NCI-H1417 treated with DMSO at 0.1 percent for 48 hours (cell line): ENCODE data around the gene GPX7.

Experiments used
- DNase-seq: peaks from one replicate; lab custom pipeline; 2025; lab: John Stamatoyannopoulos, UW

Gene GPX7

GRCh38 chr1:52588027-52588426, 14.1 kb upstream of the GPX7 start:
- DNase-seq: no peak

DNA sequence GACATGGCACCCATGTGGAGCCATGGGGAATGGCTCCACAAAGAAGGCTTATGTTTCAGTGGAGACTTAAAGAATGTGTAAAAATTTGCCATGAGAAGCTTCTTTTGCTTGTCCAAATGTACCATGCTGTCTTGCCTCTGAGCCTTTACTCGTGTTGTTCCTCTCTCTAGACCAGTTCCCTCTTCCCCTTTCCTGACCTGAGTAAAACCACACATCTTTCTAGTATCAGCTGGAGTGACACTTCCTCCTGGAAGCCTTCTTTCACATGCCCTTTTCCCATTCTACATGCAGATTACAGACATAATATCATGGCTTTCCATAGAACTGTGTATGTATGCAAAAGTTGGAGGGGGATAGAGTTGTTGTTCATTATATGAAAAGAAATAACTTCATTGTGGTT, 13.6 kb upstream of the GPX7 start:
- no peak for DNase-seq

DNA sequence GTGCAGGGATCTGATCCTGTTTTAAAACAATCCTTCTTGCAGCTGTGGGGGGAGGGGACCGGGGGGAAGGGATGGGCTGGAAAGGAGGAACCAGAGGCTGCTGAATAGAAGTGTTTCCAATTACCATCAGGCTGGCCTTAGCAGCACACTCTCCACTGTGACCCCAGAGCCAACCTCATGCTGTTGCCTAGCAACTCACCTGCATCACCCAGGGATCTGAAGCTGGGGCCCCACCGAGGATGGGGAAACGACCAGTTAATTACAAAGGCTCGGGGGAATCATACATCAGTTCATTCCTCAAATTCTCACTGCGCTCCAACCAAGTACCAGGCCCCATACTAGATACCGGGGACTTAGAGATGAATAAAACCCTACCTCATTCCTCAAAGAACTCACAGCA, 11.9 kb upstream of the GPX7 start:
- DNase-seq: peak; percentile 73

DNA sequence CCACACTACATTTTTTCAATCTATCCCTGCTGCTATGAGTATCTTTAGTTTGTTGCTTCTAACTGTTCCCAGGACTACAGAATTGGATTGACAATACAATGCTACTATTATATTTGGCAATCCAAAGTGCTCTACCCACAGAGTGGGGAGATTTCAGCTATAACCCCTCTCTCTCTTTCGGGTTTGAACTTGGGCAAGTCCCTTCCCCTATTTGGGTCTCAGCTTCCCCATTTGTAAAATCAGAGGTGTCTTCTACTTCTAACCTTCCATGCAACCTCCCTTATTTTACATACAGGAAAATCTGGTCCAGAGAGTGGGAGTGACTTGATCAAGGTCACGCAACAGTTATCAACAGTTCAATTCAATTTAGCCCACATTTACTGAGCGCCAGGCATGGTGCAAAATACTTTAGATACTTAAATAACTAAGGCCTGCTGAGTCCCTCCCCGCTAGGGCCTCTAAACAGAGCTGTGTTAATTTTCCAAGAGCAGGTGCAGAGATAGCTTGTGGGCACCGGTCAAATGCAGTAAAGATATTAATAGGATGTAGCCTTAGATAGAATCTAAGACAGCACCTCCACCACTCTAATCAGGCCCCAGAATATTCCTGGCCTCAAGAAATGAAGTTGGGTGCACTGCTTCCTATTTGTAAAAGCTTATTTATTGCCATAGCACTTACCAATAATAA, 9.4 kb upstream of the GPX7 start:
- no peak for DNase-seq

DNA sequence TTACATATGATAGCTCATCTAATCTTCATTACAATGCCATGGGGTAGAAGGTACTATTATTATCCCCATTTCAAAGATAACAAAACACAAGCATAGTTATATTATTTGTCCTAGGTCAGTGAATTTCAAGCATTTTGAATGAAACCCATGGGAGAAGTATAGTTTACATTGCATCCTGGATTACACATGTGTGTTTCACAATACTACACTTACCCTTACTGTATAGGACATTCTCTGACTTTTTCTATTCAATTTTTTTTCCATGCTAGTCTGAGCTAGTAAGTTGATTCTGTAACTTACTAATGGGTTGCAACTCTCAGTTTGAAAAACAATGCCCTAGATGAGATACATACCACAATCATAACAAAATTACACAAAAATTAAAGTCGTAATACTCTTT, 8.7 kb upstream of the GPX7 start:
- no peak for DNase-seq

GRCh38 chr1:52595061-52595460, 7.1 kb upstream of the GPX7 start:
- DNase-seq: no peak

- no peak for DNase-seq
Measured at GRCh38 chr1:52597912-52598311, 4.3 kb upstream of the GPX7 start.

DNA sequence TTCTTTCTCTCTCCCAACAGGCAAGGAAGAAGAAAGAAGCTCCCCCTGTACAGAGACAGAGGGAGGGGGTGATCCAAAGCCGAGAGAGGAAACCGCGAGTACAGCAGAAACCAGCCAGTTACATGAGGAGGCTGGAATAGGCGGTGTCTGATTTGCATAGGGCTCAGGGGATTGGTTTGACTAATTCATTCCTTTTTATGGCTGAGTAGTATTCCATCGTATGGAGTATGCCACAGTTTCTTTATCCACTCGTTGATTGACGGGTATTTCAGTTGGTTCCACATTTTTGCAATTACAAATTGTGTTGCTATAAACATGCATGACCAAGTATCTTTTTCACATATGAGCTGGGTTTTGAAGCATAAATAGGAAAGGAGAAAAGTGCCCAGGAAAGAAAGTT, 3.4 kb upstream of the GPX7 start:
- no peak for DNase-seq

GRCh38 chr1:52599236-52599635, 2.9 kb upstream of the GPX7 start:
- DNase-seq: no peak

GRCh38 chr1:52600533-52601179, 1.5 kb upstream of the GPX7 start:
- DNase-seq: no peak

DNA sequence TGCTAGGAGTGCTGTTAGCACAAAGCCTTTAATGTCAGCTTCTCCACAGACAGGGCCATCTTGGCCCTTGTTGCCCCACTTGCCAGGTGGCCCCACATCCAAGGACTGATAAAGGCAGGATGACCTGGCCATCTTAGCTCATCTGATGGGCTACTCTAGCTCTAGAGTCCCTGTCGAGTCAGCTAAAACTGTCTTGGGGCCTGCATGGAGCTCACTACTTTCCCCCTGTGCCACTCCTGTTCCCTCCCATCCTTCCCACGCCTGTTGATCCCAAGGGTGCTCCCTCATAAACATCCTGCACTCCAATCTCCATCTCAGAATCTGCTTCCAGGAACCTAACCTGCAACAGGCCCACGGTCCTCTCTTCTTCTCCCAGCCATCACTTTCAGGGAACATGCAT, 652 bp upstream of the GPX7 start:
- no peak for DNase-seq

DNA sequence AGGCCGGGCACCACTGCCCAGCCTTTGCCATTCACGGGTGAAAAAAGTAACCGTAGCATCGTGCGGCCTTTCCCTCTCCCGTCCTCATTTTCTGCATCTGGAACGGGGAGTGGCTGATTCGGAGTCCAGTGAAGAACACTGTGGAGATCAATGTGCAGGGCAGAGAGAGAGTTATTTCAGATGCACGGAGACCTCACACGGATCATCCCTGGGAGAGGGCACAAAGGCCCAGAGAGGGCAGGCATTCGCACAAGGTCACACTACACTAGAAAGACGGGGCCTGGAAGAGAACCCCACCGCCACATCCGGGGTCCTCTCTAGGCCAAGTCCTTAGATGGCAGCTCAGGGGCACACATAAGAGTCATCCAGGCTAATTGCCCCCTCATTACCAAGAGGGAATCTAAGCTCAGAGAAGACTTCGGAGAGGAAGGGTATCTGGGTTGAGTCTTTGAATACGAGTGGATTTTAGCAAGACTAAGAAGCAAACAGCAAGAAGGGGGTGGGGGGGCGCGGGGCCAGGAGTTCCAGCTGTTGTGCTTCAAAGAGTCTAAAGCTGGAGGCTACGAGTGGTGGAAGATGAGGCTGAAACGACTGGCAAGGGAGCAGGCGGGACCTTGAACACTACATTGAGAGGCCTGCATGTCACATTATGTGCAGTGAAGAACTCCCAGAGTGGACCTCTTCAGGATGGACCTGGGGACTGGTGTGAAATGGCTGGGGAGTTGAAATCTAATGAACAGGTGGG, 857 bp downstream of the GPX7 start:
- no peak for DNase-seq

GRCh38 chr1:52603630-52604029, 1.5 kb downstream of the GPX7 start:
- no peak for DNase-seq

GRCh38 chr1:52604063-52604770, 2.0 kb downstream of the GPX7 start:
- no peak for DNase-seq

GRCh38 chr1:52613636-52614373, 11.6 kb downstream of the GPX7 start:
- DNase-seq: no peak

- no peak for DNase-seq
Measured at GRCh38 chr1:52614671-52615070, 12.5 kb downstream of the GPX7 start.

DNA sequence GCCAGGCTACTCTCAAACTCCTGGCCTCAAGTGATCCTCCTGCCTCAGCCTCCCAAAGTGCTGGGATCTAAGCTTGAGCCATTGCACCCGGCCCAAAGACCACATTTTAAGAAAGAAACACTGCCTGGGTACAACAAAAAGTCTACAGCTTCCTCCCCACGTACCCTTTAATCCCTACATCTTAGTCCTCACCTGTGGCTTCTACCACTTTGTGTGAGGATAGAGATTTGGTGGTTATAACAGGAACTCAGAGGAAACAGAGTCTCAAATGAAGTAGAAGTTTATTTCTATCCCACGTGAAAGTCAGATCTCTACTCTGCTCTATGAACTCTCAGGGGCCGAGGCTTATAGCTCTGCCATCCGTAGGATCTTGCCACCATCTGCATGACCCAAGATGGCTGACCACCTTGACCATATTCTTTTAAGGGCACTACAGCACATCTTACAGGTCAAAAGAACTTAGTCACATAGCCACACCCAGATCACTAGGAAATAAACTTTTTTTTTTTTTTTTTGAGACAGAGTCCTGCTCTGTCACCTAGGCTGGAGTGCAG, 13.4 kb downstream of the GPX7 start:
- DNase-seq: no peak

GRCh38 chr1:52621950-52622349, 19.8 kb downstream of the GPX7 start:
- no peak for DNase-seq

- no peak for DNase-seq
Measured at GRCh38 chr1:52623812-52624211, 21.6 kb downstream of the GPX7 start.

DNA sequence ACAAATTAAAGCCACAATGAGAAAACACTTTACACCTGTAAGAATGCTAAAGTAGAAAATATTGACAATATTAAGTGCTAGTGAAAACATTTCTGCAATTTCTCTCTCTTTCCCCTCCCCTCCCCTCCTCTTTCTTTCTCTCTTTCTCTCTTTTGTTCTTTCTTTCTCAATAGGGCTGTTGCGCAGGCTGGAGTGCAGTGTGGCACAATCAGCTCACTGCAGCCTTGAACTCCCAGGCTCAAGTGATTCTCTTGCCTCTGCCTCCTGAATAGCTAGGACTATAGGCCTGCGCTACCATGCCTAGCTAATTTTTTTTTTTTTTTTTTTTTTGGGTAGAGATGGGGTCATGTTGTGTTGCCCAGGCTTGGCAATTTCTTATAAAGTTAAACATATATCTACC, 24.9 kb downstream of the GPX7 start:
- DNase-seq: no peak

GRCh38 chr1:52628614-52629324, 26.6 kb downstream of the GPX7 start:
- DNase-seq: no peak
